ENCODE measurements around the gene OR10J4. TPM values are rescaled to one million over a fixed set of nuclear protein-coding genes. Genes with fewer than 3 reads are reported as not detected.
"Not testable (repeated sequence)": the region's sequence is repeated elsewhere in the genome, so short reads cannot be mapped to it uniquely, and the experiment has no call there.

Gene OR10J4
- total and polyA plus RNA-seq, 3 experiments from 2014 or later: not detected

DNA sequence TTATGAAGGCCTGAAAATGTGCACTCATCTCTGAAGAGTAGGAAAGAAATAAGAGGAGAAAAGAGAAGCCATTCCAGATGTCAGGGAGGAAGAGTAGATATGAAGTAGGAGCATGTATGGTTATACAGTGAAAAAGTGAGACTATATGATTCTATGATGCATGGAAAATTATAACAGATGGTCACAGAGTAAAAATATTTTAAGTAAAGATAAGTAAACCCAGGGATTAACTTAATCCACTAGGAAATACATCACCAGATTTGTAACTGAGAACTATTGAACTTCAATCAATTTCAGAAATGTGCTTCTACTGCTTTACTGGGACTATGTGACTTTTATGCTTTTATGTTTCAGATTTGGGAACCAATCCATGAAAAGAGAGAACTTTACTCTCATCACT is 7.4 kb downstream of the OR10J4 start, which contains the start of gene OR10J1:
Gene OR10J1 (plus strand): TSS at position 301 of the 400 bp plus-strand sequence. CDS start 70 bp downstream, at position 371.
- Mint-ChIP-seq H3K36me3 (no peaks in the 10 kb centered on the region), H3K27me3 (peaks cover 11 to 41% of the 10 kb centered on the region in 2 donors), H3K4me3 (no peak within 1 kb of the TSS), H3K27ac (no peak within 1 kb of the TSS), H3K4me1 (no peaks in the 10 kb centered on the region), H3K9me3 (peaks cover 0 to 3% (median 0%) of the 10 kb centered on the region in 5 donors)
- ChIA-PET CTCF (no interaction called here), POLR2A (no interaction called here)
- H3K27me3 ChIP-seq (ENCODE audit: insufficient read depth, low read length, poor library complexity, severe bottlenecking): no peaks in the 10 kb centered on the region
- H3K4me1 ChIP-seq (ENCODE audit: insufficient read depth, low read length): no peaks in the 10 kb centered on the region
- no peak within 1 kb of the TSS for H3K27ac ChIP-seq (ENCODE audit: low read depth, low read length)
- H3K4me3 ChIP-seq (ENCODE audit: low read length): no peak within 1 kb of the TSS
- no peaks in the 10 kb centered on the region for H3K9me3 ChIP-seq (ENCODE audit: low read length)
- no peak for DNase-seq
- H3K36me3 ChIP-seq (ENCODE audit: insufficient read depth, low read length): no peaks in the 10 kb centered on the region

DNA sequence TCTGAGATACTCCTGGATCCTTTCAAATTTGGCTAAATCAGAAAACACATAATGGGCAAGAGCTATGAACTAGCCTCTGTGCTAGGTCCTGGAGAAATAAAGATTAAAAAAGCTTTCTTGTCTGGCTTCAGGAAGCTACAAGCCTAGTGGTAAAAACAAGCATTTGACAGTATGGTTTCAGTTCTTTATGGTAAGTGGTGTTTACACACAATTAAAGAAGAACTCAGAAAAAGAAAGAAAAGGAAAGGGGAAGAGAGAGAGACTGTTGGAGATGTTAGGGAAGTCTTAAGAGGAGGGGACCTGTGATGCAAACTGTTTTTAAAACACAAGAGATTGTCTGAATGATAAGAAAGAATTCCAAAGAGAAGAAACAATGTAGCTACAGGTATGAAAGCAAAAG is 9.4 kb downstream of the OR10J4 start:
- DNase-seq: no peak
- no peak overlapping the region for H3K27ac Mint-ChIP-seq
- POLR2A ChIA-PET: no interaction called here
- Histone ChIP-seq H3K27ac (ENCODE audit: low read depth, low read length) (no peak overlapping the region), H3K27me3 (ENCODE audit: insufficient read depth, low read length, poor library complexity, severe bottlenecking) (no peaks in the 10 kb centered on the region), H3K9me3 (ENCODE audit: low read length) (no peaks in the 10 kb centered on the region), H3K36me3 (ENCODE audit: insufficient read depth, low read length) (no peaks in the 10 kb centered on the region), H3K4me1 (ENCODE audit: insufficient read depth, low read length) (no peaks in the 10 kb centered on the region), H3K4me3 (ENCODE audit: low read length) (no peak overlapping the region)
- peaks cover 0 to 3% (median 0%) of the 10 kb centered on the region in 5 donors for H3K9me3 Mint-ChIP-seq
- H3K4me3 Mint-ChIP-seq: no peak overlapping the region
- H3K36me3 Mint-ChIP-seq: no peaks in the 10 kb centered on the region
- H3K4me1 Mint-ChIP-seq: no peaks in the 10 kb centered on the region
- peaks cover 9 to 38% of the 10 kb centered on the region in 2 donors for H3K27me3 Mint-ChIP-seq
- CTCF ChIA-PET: no interaction called here

DNA sequence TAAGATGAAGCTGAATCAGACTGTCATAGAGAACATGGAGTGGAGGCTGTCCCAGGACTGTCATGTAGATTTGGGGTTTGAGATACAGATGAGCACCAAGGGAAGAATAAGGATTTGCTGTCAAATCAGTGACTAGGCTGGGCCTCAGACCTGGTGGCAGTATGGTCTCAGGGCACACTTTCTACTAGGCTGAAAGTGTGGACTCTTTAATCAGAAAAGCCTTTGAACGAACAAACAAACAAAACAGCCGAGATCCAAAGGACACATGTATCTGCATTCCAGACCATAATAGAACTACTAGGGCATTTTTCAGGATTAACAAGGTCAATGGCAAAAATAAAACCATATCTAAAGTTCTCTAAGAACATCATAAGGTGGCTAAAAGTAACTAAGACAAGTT is 10.4 kb downstream of the OR10J4 start:
- Mint-ChIP-seq H3K9me3 (peaks cover 0 to 3% (median 0%) of the 10 kb centered on the region in 5 donors), H3K27ac (no peak overlapping the region), H3K27me3 (peaks cover 10 to 38% of the 10 kb centered on the region in 2 donors), H3K4me1 (no peaks in the 10 kb centered on the region), H3K36me3 (no peaks in the 10 kb centered on the region), H3K4me3 (no peak overlapping the region)
- Histone ChIP-seq H3K4me3 (ENCODE audit: low read length) (no peak overlapping the region), H3K9me3 (ENCODE audit: low read length) (no peaks in the 10 kb centered on the region), H3K27me3 (ENCODE audit: insufficient read depth, low read length, poor library complexity, severe bottlenecking) (no peaks in the 10 kb centered on the region), H3K36me3 (ENCODE audit: insufficient read depth, low read length) (no peaks in the 10 kb centered on the region), H3K4me1 (ENCODE audit: insufficient read depth, low read length) (no peaks in the 10 kb centered on the region), H3K27ac (ENCODE audit: low read depth, low read length) (no peak overlapping the region)
- no peak for DNase-seq
- POLR2A ChIA-PET: no interaction called here
- CTCF ChIA-PET: no interaction called here

DNA sequence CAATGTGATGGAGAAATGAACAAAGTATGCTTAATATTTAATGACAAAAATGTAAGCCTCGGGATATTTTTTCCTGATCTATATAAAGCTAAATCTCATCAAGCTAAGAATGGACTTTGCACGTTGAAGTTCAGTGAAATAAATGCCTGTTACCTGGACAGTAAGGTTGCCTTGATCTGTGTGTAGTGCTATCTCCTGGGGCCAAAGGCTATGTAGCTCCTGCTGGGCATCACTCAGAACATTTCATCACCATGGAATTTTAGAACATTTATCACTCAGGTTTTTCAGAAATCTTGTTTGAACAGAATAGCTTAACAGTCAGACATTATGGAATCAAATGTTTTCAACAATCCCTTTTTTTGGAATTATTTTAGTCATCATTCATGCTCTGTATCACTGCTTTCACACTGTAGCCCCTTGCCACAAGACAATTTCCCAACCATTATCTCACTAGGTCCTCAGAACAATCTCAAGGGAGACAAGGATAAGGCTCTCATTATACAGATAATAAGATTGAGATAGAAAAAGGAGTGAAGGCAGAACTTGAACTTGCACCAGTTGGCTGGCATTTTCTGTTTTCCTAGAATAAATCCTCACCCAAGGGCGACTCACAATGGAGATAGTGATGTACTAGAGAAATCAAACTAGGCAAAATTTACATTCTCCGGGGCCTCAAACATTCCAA is 11.2 kb downstream of the OR10J4 start:
- H3K4me3 ChIP-seq (ENCODE audit: low read length): no peak overlapping the region
- Mint-ChIP-seq H3K9me3 (peaks cover 3 to 9% (median 4%) of the 10 kb centered on the region in 5 donors), H3K4me1 (no peaks in the 10 kb centered on the region), H3K4me3 (no peak overlapping the region), H3K36me3 (no peaks in the 10 kb centered on the region), H3K27ac (peak overlapping the region in 1 of 8 donors; percentile 47), H3K27me3 (peaks cover 13 to 33% of the 10 kb centered on the region in 2 donors)
- ChIA-PET POLR2A (no interaction called here), CTCF (no interaction called here)
- no peak for DNase-seq
- no peaks in the 10 kb centered on the region for H3K9me3 ChIP-seq (ENCODE audit: low read length)
- no peaks in the 10 kb centered on the region for H3K4me1 ChIP-seq (ENCODE audit: insufficient read depth, low read length)
- H3K36me3 ChIP-seq (ENCODE audit: insufficient read depth, low read length): no peaks in the 10 kb centered on the region
- no peaks in the 10 kb centered on the region for H3K27me3 ChIP-seq (ENCODE audit: insufficient read depth, low read length, poor library complexity, severe bottlenecking)
- H3K27ac ChIP-seq (ENCODE audit: low read depth, low read length): no peak overlapping the region

DNA sequence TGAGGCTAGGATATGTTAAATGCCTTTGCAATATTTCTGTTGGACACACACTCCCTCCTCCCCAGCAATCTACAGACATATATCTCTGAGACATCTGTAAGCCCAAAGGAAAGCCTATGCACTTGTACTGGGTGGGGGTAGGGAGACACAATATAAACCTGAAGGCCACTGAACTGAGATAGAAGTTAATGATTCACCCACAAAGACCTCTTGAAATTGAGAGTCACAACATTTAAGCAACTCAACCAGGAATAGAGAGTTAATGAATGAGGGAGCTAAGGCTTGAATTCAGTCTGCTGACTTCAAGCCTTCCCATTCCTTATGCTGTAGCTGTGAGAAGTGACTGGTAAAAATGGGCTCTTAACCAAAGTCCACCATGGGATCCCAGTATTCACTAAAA is 12.5 kb downstream of the OR10J4 start:
- CTCF ChIA-PET: no interaction called here

DNA sequence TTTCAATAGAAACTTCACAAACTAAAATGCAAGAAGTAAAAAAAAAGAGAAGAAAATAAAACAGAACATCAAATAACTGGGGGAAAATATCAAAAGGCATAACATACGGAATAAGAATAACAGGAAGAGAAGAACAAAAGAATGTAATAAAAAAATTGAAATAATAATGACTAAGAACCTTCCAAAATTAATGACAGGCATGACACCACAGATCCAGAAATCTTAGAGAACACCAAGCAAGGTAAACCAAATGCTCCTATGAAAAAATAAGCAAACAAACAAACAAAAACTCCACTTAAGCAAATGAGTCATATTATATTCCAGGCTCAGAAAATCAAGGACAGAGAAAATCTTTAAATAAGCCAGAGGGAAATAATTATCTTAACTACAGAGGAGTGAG is 16.2 kb downstream of the OR10J4 start:
- H3K27me3 Mint-ChIP-seq: peaks cover 7 to 21% of the 10 kb centered on the region in 2 donors
- no peaks in the 10 kb centered on the region for H3K4me1 Mint-ChIP-seq
- H3K9me3 Mint-ChIP-seq: peaks cover 15 to 24% (median 18%) of the 10 kb centered on the region in 5 donors
- no peaks in the 10 kb centered on the region for H3K4me1 ChIP-seq (ENCODE audit: insufficient read depth, low read length)
- H3K27me3 ChIP-seq (ENCODE audit: insufficient read depth, low read length, poor library complexity, severe bottlenecking): no peaks in the 10 kb centered on the region
- POLR2A ChIA-PET: no interaction called here
- H3K4me3 ChIP-seq (ENCODE audit: low read length): no peak overlapping the region
- H3K4me3 Mint-ChIP-seq: no peak overlapping the region
- no peaks in the 10 kb centered on the region for H3K9me3 ChIP-seq (ENCODE audit: low read length)
- no peaks in the 10 kb centered on the region for H3K36me3 Mint-ChIP-seq
- H3K36me3 ChIP-seq (ENCODE audit: insufficient read depth, low read length): no peaks in the 10 kb centered on the region
- CTCF ChIA-PET: no interaction called here
- H3K27ac Mint-ChIP-seq: no peak overlapping the region
- DNase-seq: no peak
- no peak overlapping the region for H3K27ac ChIP-seq (ENCODE audit: low read depth, low read length)

More for the DNA sequence above, 12.5 kb downstream of the OR10J4 start:
- POLR2A ChIA-PET: no interaction called here
- no peaks in the 10 kb centered on the region for H3K4me1 ChIP-seq (ENCODE audit: insufficient read depth, low read length)
- H3K36me3 ChIP-seq (ENCODE audit: insufficient read depth, low read length): no peaks in the 10 kb centered on the region
- H3K27me3 ChIP-seq (ENCODE audit: insufficient read depth, low read length, poor library complexity, severe bottlenecking): no peaks in the 10 kb centered on the region
- H3K27me3 Mint-ChIP-seq: peaks cover 13 to 32% of the 10 kb centered on the region in 2 donors
- H3K4me3 Mint-ChIP-seq: no peak overlapping the region
- no peaks in the 10 kb centered on the region for H3K9me3 ChIP-seq (ENCODE audit: low read length)
- no peak overlapping the region for H3K27ac ChIP-seq (ENCODE audit: low read depth, low read length)
- no peak overlapping the region for H3K4me3 ChIP-seq (ENCODE audit: low read length)
- H3K9me3 Mint-ChIP-seq: peaks cover 4 to 10% (median 8%) of the 10 kb centered on the region in 5 donors
- H3K4me1 Mint-ChIP-seq: no peaks in the 10 kb centered on the region
- no peak overlapping the region for H3K27ac Mint-ChIP-seq
- no peaks in the 10 kb centered on the region for H3K36me3 Mint-ChIP-seq
- DNase-seq: no peak

DNA sequence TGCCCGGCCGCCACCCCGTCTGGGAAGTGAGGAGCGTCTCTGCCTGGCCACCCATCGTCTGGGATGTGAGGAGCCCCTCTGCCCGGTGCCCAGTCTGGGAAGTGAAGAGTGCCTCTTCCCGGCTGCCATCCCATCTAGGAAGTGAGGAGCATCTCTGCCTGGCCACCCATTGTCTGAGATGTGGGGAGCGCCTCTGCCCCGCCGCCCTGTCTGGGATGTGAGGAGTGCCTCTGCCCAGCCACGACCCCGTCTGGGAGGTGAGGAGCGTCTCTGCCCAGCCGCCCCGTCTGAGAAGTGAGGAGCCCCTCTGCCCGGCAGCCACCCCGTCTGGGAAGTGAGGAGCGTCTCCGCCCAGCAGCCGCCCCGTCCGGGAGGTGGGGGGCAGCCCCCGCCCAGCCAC is 17.6 kb downstream of the OR10J4 start:
- H3K36me3 ChIP-seq (ENCODE audit: insufficient read depth, low read length); DNase-seq; H3K27me3 ChIP-seq (ENCODE audit: insufficient read depth, low read length, poor library complexity, severe bottlenecking); CTCF ChIA-PET; POLR2A ChIA-PET; H3K4me3 ChIP-seq (ENCODE audit: low read length); H3K36me3 Mint-ChIP-seq; H3K4me1 Mint-ChIP-seq; H3K4me1 ChIP-seq (ENCODE audit: insufficient read depth, low read length); H3K9me3 ChIP-seq (ENCODE audit: low read length); H3K27ac Mint-ChIP-seq; H3K4me3 Mint-ChIP-seq; H3K27ac ChIP-seq (ENCODE audit: low read depth, low read length): not testable (repeated sequence)
- H3K9me3 Mint-ChIP-seq: peaks cover 12 to 30% (median 18%) of the 10 kb centered on the region in 5 donors
- H3K27me3 Mint-ChIP-seq: peaks cover 8 to 11% of the 10 kb centered on the region in 2 donors

DNA sequence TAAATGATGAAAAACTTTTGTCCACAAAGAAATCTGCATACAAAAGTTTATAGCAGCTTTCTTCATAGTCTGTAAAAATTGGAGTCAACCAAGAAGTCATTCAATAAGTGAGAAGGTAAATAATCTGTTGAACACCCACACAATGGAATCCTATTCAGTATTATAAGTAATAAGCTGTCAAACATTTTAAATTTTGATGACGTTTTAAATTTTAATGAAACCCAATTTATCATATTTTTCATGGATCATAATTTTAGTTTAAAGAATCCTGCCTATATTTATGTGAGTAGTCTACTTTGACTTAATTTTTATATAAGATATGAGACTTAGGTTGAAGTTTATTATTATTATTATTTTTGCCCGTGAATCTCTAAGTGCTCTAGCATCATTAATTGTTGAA is 27.5 kb downstream of the OR10J4 start:
- Histone ChIP-seq H3K27ac (ENCODE audit: low read depth, low read length) (no peak overlapping the region), H3K27me3 (ENCODE audit: insufficient read depth, low read length, poor library complexity, severe bottlenecking) (no peaks in the 10 kb centered on the region), H3K36me3 (ENCODE audit: insufficient read depth, low read length) (no peaks in the 10 kb centered on the region), H3K4me1 (ENCODE audit: insufficient read depth, low read length) (no peaks in the 10 kb centered on the region), H3K9me3 (ENCODE audit: low read length) (no peaks in the 10 kb centered on the region), H3K4me3 (ENCODE audit: low read length) (no peak overlapping the region)
- no peak for DNase-seq
- peaks cover 0 to 5% of the 10 kb centered on the region in 2 donors for H3K27me3 Mint-ChIP-seq
- H3K4me1 Mint-ChIP-seq: no peaks in the 10 kb centered on the region
- no peak overlapping the region for H3K27ac Mint-ChIP-seq
- POLR2A ChIA-PET: no interaction called here
- H3K36me3 Mint-ChIP-seq: no peaks in the 10 kb centered on the region
- no peak overlapping the region for H3K4me3 Mint-ChIP-seq
- CTCF ChIA-PET: no interaction called here
- peaks cover 12 to 22% (median 14%) of the 10 kb centered on the region in 5 donors for H3K9me3 Mint-ChIP-seq

Data from CD8-positive, alpha-beta memory T cell (primary cell).